ENCODE data around the gene KCNH1.

Gene KCNH1

GRCh38 chr1:210797422-210797821, 336.5 kb downstream of the KCNH1 start:
- no peak for DNase-seq

GRCh38 chr1:210796421-210796820, 337.5 kb downstream of the KCNH1 start:
- DNase-seq: no peak

GRCh38 chr1:210794445-210794844, 339.5 kb downstream of the KCNH1 start:
- DNase-seq: no peak

- DNase-seq: no peak
These were observed 341.5 kb downstream of the KCNH1 start for GRCh38 chr1:210792250-210793102.

- no peak for DNase-seq
These were observed 343.8 kb downstream of the KCNH1 start for GRCh38 chr1:210790196-210790595.

- no peak for DNase-seq
These were observed 346.1 kb downstream of the KCNH1 start for GRCh38 chr1:210787800-210788199.

GRCh38 chr1:210786546-210786945, 347.4 kb downstream of the KCNH1 start:
- DNase-seq: no peak

- no peak for DNase-seq
These were observed 350.0 kb downstream of the KCNH1 start for GRCh38 chr1:210783925-210784324.

GRCh38 chr1:210781652-210782051, 352.3 kb downstream of the KCNH1 start:
- no peak for DNase-seq

GRCh38 chr1:210779269-210779668, 354.7 kb downstream of the KCNH1 start:
- no peak for DNase-seq

GRCh38 chr1:210777914-210778313, 356.0 kb downstream of the KCNH1 start:
- no peak for DNase-seq

- no peak for DNase-seq
These were observed 357.2 kb downstream of the KCNH1 start for GRCh38 chr1:210776712-210777111.

- no peak for DNase-seq
These were observed 358.7 kb downstream of the KCNH1 start for GRCh38 chr1:210775289-210775688.

GRCh38 chr1:210773450-210773849, 360.5 kb downstream of the KCNH1 start:
- no peak for DNase-seq

GRCh38 chr1:210771131-210771530, 362.8 kb downstream of the KCNH1 start:
- no peak for DNase-seq

- no peak for DNase-seq
These were observed 363.5 kb downstream of the KCNH1 start for GRCh38 chr1:210770396-210770984.

- DNase-seq: no peak
These were observed 364.5 kb downstream of the KCNH1 start for GRCh38 chr1:210769473-210769872.

GRCh38 chr1:210764536-210764935, 369.4 kb downstream of the KCNH1 start:
- DNase-seq: no peak

GRCh38 chr1:210758761-210759160, 375.2 kb downstream of the KCNH1 start:
- no peak for DNase-seq

- no peak for DNase-seq
These were observed 375.7 kb downstream of the KCNH1 start for GRCh38 chr1:210758261-210758660.

GRCh38 chr1:210757677-210758076, 376.3 kb downstream of the KCNH1 start:
- DNase-seq: no peak

GRCh38 chr1:210755991-210756659, 377.8 kb downstream of the KCNH1 start:
- DNase-seq: no peak

GRCh38 chr1:210754878-210755665, 378.9 kb downstream of the KCNH1 start:
- no peak for DNase-seq

All from CD4-positive, alpha-beta T cell treated with Interleukin-17A for 1 hour (primary cell).